Keratinocyte (primary cell): ENCODE results near the gene IMPACT.

Experiments
- EZH2 ChIP-seq: IDR thresholded peaks from one replicate; pipeline ENCODE4 v1.6.1; 2012; ENCODE audit warnings: inconsistent platforms, mild to moderate bottlenecking, low read length, moderate library complexity
- TF ChIP-seq, protein P1 (sequence below), 3 experiments: IDR thresholded peaks in 1 of 3; conservative IDR thresholded peaks in 1 of 3; optimal IDR thresholded peaks in 1 of 3; 2 replicates in 2 of 3; 3 replicates in 1 of 3; pipeline versions ENCODE3 to v1.5.1; 2011; ENCODE audit warnings: low read length in 3 of 3, mild to moderate bottlenecking in 3 of 3, moderate library complexity in 2 of 3, control low read depth in 1 of 3, inconsistent platforms in 1 of 3; ENCODE audit not compliant: insufficient read depth in 2 of 3; ENCODE audit errors: extremely low read depth in 1 of 3

DNA sequence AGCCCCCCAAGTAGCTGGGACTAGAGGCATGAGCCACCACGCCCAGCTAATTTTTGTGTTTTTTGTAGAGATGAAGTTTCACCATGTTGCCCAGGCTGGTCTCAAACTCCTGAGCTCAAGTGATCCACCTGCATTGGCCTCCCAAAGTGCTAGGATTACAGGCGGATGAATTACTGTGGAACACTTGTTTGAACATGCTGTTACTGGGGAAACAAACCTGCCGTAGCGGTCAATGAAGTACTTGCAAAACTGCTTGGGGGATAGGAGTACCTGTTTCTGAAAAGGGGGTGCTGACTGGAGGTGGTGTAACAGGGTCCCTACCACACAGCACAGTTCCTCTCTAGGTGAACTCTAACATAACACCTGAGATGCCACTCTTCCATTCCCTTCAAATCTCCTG, 5.9 kb upstream of the IMPACT start:
- TF ChIP-seq, protein P1, sequence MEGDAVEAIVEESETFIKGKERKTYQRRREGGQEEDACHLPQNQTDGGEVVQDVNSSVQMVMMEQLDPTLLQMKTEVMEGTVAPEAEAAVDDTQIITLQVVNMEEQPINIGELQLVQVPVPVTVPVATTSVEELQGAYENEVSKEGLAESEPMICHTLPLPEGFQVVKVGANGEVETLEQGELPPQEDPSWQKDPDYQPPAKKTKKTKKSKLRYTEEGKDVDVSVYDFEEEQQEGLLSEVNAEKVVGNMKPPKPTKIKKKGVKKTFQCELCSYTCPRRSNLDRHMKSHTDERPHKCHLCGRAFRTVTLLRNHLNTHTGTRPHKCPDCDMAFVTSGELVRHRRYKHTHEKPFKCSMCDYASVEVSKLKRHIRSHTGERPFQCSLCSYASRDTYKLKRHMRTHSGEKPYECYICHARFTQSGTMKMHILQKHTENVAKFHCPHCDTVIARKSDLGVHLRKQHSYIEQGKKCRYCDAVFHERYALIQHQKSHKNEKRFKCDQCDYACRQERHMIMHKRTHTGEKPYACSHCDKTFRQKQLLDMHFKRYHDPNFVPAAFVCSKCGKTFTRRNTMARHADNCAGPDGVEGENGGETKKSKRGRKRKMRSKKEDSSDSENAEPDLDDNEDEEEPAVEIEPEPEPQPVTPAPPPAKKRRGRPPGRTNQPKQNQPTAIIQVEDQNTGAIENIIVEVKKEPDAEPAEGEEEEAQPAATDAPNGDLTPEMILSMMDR (optimal IDR thresholded peaks at IDR 0.05 in 1 of 3, IDR thresholded peaks at IDR 0.05 in 1 of 3, conservative IDR thresholded peaks at IDR 0.05 in 1 of 3; ENCODE audit: extremely low read depth in 1 of 3, insufficient read depth in 2 of 3, low read length in 3 of 3), result no peak
- TF ChIP-seq EZH2, result no peak
